ENCODE results near the gene SH3PXD2A. TPM values are rescaled to one million over a fixed set of nuclear protein-coding genes. Genes with fewer than 3 reads are reported as not detected.

The SH3PXD2A gene
- total RNA-seq, 1 experiment from 2014 or later, result 0.07 TPM

- H2AFZ ChIP-seq (ENCODE audit: low read length), result no peak overlapping the region
- H3K79me2 ChIP-seq (ENCODE audit: low read length), result no peaks in the 10 kb centered on the region
- no peaks in the 10 kb centered on the region for H3K9me2 ChIP-seq (replicated peaks; ENCODE audit: insufficient read depth, low read length)
- H3K4me2 ChIP-seq (ENCODE audit: low read depth, low read length, poor library complexity, severe bottlenecking), result no peak overlapping the region
- no peaks in the 10 kb centered on the region for H3K4me1 ChIP-seq (ENCODE audit: low read length)
- no peak for DNase-seq
- H3K9ac ChIP-seq (ENCODE audit: low read length), result no peak overlapping the region
- no peaks in the 10 kb centered on the region for H3K27me3 ChIP-seq (ENCODE audit: low read length)
- no peak overlapping the region for H3K27ac ChIP-seq (ENCODE audit: low read length)
- no peaks in the 10 kb centered on the region for H3K9me3 ChIP-seq (ENCODE audit: low read length)
- H4K20me1 ChIP-seq (ENCODE audit: insufficient read depth, low read depth, low read length), result no peaks in the 10 kb centered on the region
- H3K36me3 ChIP-seq (ENCODE audit: insufficient read depth, low read length), result no peaks in the 10 kb centered on the region
- no peak overlapping the region for H3K4me3 ChIP-seq (ENCODE audit: low read length)
Measured at GRCh38 chr10:103856797-103857170, 1.4 kb upstream of the SH3PXD2A start.

DNA sequence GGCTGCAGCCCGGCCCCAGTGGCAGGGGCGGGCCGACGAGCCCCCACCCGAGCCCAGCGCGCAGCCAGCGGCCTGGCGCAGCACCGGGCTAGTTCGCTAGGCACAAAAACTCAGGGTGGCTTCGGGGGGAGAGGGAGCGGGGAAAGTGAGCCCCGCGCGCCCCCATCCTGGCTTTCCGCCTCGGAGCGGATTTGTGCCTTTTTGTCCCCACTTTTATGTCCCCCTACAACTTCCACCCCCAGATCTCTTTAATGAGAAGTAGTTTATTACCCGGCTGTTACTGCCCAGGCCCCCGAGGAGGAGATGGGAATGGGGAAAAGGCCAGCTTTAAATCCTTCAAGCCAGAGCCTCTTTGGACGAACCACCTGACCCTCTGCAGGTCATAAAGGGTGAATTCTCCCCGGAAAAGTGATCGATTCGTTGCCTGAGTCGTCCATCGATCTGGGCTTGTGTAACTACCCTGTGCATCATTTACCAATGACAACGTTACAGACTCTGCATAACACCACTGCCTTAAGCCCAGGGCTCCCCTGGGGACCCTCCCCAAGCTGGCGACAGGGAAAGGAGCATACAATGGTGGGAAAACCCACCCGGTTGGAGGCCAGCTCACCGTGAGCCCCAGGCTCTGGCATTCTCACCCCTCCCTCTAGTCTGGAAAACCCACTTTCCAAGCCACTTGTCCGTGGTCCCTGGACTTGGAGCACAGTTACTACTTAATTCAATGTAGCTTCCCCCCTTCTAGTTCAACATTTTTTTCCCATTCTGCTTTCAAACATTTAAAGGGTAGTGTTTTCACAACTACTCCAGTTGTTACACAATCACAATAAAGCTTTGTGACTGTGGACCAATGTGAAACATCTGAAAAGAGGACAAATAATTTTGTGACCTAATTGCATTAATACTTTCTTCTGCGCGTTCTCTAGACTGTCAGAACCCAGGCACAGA, 748 bp upstream of the SH3PXD2A start:
- Histone ChIP-seq H3K27ac (ENCODE audit: low read length) (no peak overlapping the region), H3K36me3 (ENCODE audit: insufficient read depth, low read length) (no peaks in the 10 kb centered on the region), H3K27me3 (ENCODE audit: low read length) (no peaks in the 10 kb centered on the region), H3K9ac (ENCODE audit: low read length) (no peak overlapping the region), H3K4me2 (ENCODE audit: low read depth, low read length, poor library complexity, severe bottlenecking) (no peak overlapping the region), H4K20me1 (ENCODE audit: insufficient read depth, low read depth, low read length) (no peaks in the 10 kb centered on the region), H3K9me2 (replicated peaks; ENCODE audit: insufficient read depth, low read length) (no peaks in the 10 kb centered on the region), H3K79me2 (ENCODE audit: low read length) (no peaks in the 10 kb centered on the region), H3K9me3 (ENCODE audit: low read length) (no peaks in the 10 kb centered on the region), H2AFZ (ENCODE audit: low read length) (no peak overlapping the region), H3K4me1 (ENCODE audit: low read length) (no peaks in the 10 kb centered on the region), H3K4me3 (ENCODE audit: low read length) (no peak overlapping the region)
- DNase-seq, result no peak

DNA sequence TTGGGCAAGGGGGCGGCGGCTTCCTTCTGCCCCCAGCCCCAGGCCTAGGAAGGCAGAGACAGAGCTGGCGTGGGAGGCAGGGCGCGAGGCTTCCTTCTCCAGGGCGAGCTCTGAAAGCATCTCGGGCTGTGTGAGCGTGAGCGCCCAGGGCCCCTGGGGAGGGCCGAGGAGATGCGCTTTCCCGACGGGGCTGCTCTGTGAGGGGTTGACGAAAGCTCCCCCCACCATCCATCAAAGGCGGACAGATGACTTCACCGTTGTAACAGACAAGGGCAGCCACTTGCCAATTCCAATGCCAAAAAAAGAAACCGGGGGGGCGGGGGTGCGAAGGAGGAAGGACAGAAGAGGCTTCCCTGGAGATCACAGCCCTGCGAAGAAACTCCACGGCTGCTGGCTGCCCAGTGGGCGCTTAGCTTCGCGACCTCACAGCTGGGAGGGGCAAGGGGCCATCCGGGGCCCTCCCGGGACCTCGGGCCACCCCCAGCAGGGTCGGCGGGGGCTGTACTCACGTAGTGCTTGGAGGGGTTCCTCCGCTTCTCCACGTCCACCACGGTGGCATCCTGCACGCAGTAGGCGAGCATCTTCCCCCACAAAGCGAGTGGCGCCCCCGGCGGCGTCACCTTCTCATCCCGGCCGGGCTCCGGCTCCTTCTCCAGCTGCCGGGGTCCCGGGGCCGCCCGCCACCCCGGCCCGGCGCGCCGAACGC, 537 bp downstream of the SH3PXD2A start:
- H3K9me3 ChIP-seq (ENCODE audit: low read length), result no peaks in the 10 kb centered on the region
- H3K9ac ChIP-seq (ENCODE audit: low read length), result no peak overlapping the region
- no peaks in the 10 kb centered on the region for H3K36me3 ChIP-seq (ENCODE audit: insufficient read depth, low read length)
- no peaks in the 10 kb centered on the region for H3K9me2 ChIP-seq (replicated peaks; ENCODE audit: insufficient read depth, low read length)
- DNase-seq, result no peak
- H3K79me2 ChIP-seq (ENCODE audit: low read length), result no peaks in the 10 kb centered on the region
- no peaks in the 10 kb centered on the region for H3K27me3 ChIP-seq (ENCODE audit: low read length)
- H3K4me3 ChIP-seq (ENCODE audit: low read length), result no peak overlapping the region
- no peak overlapping the region for H3K27ac ChIP-seq (ENCODE audit: low read length)
- H3K4me2 ChIP-seq (ENCODE audit: low read depth, low read length, poor library complexity, severe bottlenecking), result no peak overlapping the region
- H4K20me1 ChIP-seq (ENCODE audit: insufficient read depth, low read depth, low read length), result no peaks in the 10 kb centered on the region
- no peak overlapping the region for H2AFZ ChIP-seq (ENCODE audit: low read length)
- no peaks in the 10 kb centered on the region for H3K4me1 ChIP-seq (ENCODE audit: low read length)

- H3K79me2 ChIP-seq (ENCODE audit: low read length), result no peaks in the 10 kb centered on the region
- no peaks in the 10 kb centered on the region for H3K9me3 ChIP-seq (ENCODE audit: low read length)
- no peak overlapping the region for H2AFZ ChIP-seq (ENCODE audit: low read length)
- no peak overlapping the region for H3K27ac ChIP-seq (ENCODE audit: low read length)
- no peaks in the 10 kb centered on the region for H3K9me2 ChIP-seq (replicated peaks; ENCODE audit: insufficient read depth, low read length)
- H3K4me1 ChIP-seq (ENCODE audit: low read length), result no peaks in the 10 kb centered on the region
- no peaks in the 10 kb centered on the region for H3K36me3 ChIP-seq (ENCODE audit: insufficient read depth, low read length)
- no peaks in the 10 kb centered on the region for H3K27me3 ChIP-seq (ENCODE audit: low read length)
- no peak overlapping the region for H3K9ac ChIP-seq (ENCODE audit: low read length)
- no peak overlapping the region for H3K4me3 ChIP-seq (ENCODE audit: low read length)
- DNase-seq, result no peak
- H4K20me1 ChIP-seq (ENCODE audit: insufficient read depth, low read depth, low read length), result no peaks in the 10 kb centered on the region
- no peak overlapping the region for H3K4me2 ChIP-seq (ENCODE audit: low read depth, low read length, poor library complexity, severe bottlenecking)
Measured at GRCh38 chr10:103854265-103854685, 1.1 kb downstream of the SH3PXD2A start.

DNA sequence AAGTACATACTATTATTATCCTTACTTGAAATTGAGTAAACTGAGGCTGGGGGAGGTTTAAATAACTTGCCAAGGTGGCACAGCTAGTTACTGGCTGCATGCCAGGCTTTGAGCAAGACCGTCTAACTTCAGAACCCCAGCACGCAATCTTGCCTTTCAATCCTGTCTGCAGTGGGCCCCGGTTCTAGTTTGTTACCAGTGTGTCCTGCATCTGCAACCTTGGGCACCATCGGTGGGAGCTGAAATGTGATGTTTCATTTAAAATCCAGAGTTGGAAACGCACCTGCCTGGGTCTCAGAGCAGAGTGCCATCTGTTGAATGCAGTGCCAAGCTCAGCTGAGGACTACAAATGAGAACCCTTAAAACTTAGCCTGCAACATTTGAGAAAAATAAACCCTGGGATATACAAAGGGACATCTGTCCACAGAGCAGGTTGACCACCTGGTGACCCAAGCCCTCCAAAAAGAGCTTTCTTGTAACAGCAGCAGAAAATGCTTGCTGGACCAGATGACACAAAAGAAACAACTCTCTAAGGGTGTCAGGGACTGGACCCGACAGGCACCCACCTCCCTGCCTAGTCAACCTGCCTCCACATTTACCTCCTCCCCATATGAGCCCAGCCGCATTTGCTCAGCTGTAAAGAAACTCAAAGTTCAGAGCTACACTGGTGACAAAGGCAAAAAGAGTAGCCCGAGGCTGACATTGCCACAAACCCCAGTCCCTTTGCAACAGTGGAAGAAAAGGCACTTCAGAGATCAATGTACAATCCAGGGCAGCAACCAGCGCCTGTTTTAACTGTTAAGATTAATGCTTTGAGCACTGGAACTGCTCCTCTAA, 1.7 kb downstream of the SH3PXD2A start:
- Histone ChIP-seq H3K9ac (ENCODE audit: low read length) (no peak overlapping the region), H3K27me3 (ENCODE audit: low read length) (no peaks in the 10 kb centered on the region), H2AFZ (ENCODE audit: low read length) (no peak overlapping the region), H3K9me2 (replicated peaks; ENCODE audit: insufficient read depth, low read length) (no peaks in the 10 kb centered on the region), H3K36me3 (ENCODE audit: insufficient read depth, low read length) (no peaks in the 10 kb centered on the region), H3K27ac (ENCODE audit: low read length) (no peak overlapping the region), H3K4me1 (ENCODE audit: low read length) (no peaks in the 10 kb centered on the region), H3K4me3 (ENCODE audit: low read length) (no peak overlapping the region), H3K79me2 (ENCODE audit: low read length) (no peaks in the 10 kb centered on the region), H3K9me3 (ENCODE audit: low read length) (no peaks in the 10 kb centered on the region), H3K4me2 (ENCODE audit: low read depth, low read length, poor library complexity, severe bottlenecking) (no peak overlapping the region), H4K20me1 (ENCODE audit: insufficient read depth, low read depth, low read length) (no peaks in the 10 kb centered on the region)
- DNase-seq, result no peak

DNA sequence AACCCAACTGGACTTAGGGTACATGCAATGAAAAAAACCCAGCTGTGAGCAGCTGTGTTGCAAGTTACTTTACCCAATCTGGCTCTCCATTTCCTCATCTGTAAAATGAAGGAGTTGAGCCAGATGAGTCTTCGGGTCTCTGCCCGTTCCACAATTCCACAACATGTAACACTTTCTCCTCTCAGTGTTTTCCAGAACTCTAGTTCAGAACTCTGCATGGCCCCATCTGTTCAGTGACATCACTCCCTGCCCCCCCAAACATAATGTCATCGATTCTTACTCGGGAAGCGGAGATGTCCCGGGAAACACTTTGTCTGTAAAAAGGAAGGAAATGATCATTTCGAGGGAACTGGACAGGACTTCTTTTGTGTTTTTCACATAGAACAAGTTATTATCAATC, 2.5 kb downstream of the SH3PXD2A start:
- Histone ChIP-seq H3K36me3 (ENCODE audit: insufficient read depth, low read length) (no peaks in the 10 kb centered on the region), H3K9ac (ENCODE audit: low read length) (no peak overlapping the region), H3K27ac (ENCODE audit: low read length) (no peak overlapping the region), H3K4me3 (ENCODE audit: low read length) (no peak overlapping the region), H2AFZ (ENCODE audit: low read length) (no peak overlapping the region), H3K9me3 (ENCODE audit: low read length) (no peaks in the 10 kb centered on the region), H4K20me1 (ENCODE audit: insufficient read depth, low read depth, low read length) (no peaks in the 10 kb centered on the region), H3K79me2 (ENCODE audit: low read length) (no peaks in the 10 kb centered on the region), H3K4me2 (ENCODE audit: low read depth, low read length, poor library complexity, severe bottlenecking) (no peak overlapping the region), H3K4me1 (ENCODE audit: low read length) (no peaks in the 10 kb centered on the region), H3K9me2 (replicated peaks; ENCODE audit: insufficient read depth, low read length) (no peaks in the 10 kb centered on the region), H3K27me3 (ENCODE audit: low read length) (no peaks in the 10 kb centered on the region)
- no peak for DNase-seq

DNA sequence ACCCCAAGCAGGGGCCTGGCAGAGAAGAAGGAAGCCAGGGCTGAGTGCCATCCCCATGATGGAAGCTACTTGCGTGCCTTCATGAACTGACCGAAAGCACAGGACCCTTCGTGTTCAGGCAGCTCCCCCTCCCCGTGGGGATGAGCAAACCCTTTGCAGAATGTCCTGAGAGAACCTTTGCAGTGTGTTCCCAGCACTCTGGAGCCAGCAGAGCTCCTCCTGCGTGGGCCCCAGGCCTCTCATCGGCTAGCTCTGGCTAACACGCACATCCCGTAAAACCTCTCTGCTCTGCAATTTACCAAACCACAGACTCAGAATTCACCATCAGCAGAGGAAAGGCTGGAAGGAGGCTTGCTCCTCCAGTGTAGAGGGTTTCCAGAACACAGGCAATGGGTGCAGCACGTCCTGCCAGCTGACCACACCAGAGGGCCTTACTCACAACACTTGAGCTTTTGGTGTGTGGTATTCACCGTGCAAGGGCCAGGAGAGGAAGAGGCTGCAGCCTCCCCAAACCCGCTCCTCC, 3.1 kb downstream of the SH3PXD2A start:
- H3K9ac ChIP-seq (ENCODE audit: low read length), result no peak overlapping the region
- H3K36me3 ChIP-seq (ENCODE audit: insufficient read depth, low read length), result no peaks in the 10 kb centered on the region
- no peak overlapping the region for H3K27ac ChIP-seq (ENCODE audit: low read length)
- H3K4me1 ChIP-seq (ENCODE audit: low read length), result no peaks in the 10 kb centered on the region
- no peaks in the 10 kb centered on the region for H3K79me2 ChIP-seq (ENCODE audit: low read length)
- no peak overlapping the region for H3K4me3 ChIP-seq (ENCODE audit: low read length)
- H3K27me3 ChIP-seq (ENCODE audit: low read length), result no peaks in the 10 kb centered on the region
- no peaks in the 10 kb centered on the region for H4K20me1 ChIP-seq (ENCODE audit: insufficient read depth, low read depth, low read length)
- DNase-seq, result no peak
- H3K9me2 ChIP-seq (replicated peaks; ENCODE audit: insufficient read depth, low read length), result no peaks in the 10 kb centered on the region
- no peak overlapping the region for H2AFZ ChIP-seq (ENCODE audit: low read length)
- H3K9me3 ChIP-seq (ENCODE audit: low read length), result no peaks in the 10 kb centered on the region
- no peak overlapping the region for H3K4me2 ChIP-seq (ENCODE audit: low read depth, low read length, poor library complexity, severe bottlenecking)

DNA sequence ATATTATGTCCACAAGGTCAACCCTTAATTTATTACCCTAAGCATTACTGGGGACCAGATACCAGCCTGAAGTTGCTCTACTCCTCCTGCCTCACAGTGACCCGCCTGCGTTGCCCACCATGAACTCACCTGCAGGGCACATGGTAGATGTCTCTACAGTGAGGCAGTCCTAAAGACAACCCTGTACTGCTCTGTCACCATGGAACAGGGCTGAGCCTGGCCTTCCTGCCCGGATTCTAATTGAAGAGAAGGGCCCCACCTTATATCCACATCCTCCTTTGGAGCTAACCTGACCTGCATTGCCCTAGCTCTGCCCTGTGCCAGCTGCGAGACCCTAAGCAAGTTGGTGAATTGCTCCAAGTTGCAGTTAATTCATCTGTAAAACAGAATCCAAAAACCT, 4.1 kb downstream of the SH3PXD2A start:
- H3K9ac ChIP-seq (ENCODE audit: low read length), result no peak overlapping the region
- no peaks in the 10 kb centered on the region for H3K9me2 ChIP-seq (replicated peaks; ENCODE audit: insufficient read depth, low read length)
- no peaks in the 10 kb centered on the region for H4K20me1 ChIP-seq (ENCODE audit: insufficient read depth, low read depth, low read length)
- H3K4me1 ChIP-seq (ENCODE audit: low read length), result no peaks in the 10 kb centered on the region
- H3K27ac ChIP-seq (ENCODE audit: low read length), result no peak overlapping the region
- H3K9me3 ChIP-seq (ENCODE audit: low read length), result no peaks in the 10 kb centered on the region
- no peak overlapping the region for H3K4me2 ChIP-seq (ENCODE audit: low read depth, low read length, poor library complexity, severe bottlenecking)
- H3K36me3 ChIP-seq (ENCODE audit: insufficient read depth, low read length), result no peaks in the 10 kb centered on the region
- DNase-seq, result no peak
- H2AFZ ChIP-seq (ENCODE audit: low read length), result no peak overlapping the region
- no peak overlapping the region for H3K4me3 ChIP-seq (ENCODE audit: low read length)
- no peaks in the 10 kb centered on the region for H3K27me3 ChIP-seq (ENCODE audit: low read length)
- no peaks in the 10 kb centered on the region for H3K79me2 ChIP-seq (ENCODE audit: low read length)

Data from Karpas-422 (cell line).